Bronchial epithelial cell (primary cell): ENCODE measurements around the gene NISCH. TPM values are rescaled to one million over a fixed set of nuclear protein-coding genes. Genes with fewer than 3 reads are reported as not detected.
"Not testable (repeated sequence)": the region's sequence is repeated elsewhere in the genome, so short reads cannot be mapped to it uniquely, and the experiment has no call there.

Source experiments
- DNase-seq: peaks from one replicate; pipeline ENCODE4 v3.0.0-alpha.2; 2010; ENCODE audit warnings: low read depth
- FAIRE-seq: peaks from 2 replicates; lab custom pipeline; 2011; peaks lifted over from hg19 to GRCh38; lab: Jason Lieb, UNC
- H3K27me3 ChIP-seq: 2 replicates; pipeline ENCODE4 v1.5.1; 2011; ENCODE audit warnings: low read length; ENCODE audit not compliant: control insufficient read depth, insufficient read depth
- H3K36me3 ChIP-seq: 2 replicates; pipeline ENCODE4 v1.5.1; 2011; ENCODE audit warnings: low read length; ENCODE audit not compliant: control insufficient read depth, insufficient read depth
- H3K4me3 ChIP-seq: 2 replicates; pipeline ENCODE4 v1.5.1; 2011; ENCODE audit warnings: mild to moderate bottlenecking, low read depth, low read length, control low read depth
- CTCF ChIP-seq: IDR thresholded peaks from 2 replicates; pipeline ENCODE4 v1.5.1; 2011; ENCODE audit warnings: mild to moderate bottlenecking, moderate library complexity, low read length, control low read depth, inconsistent platforms; ENCODE audit not compliant: insufficient read depth, severe bottlenecking
- total RNA-seq: library from RNA; depleted of rRNA; stranded (reverse); fragments of >200 nt; gene quantifications from 2 replicates; pipeline ENCODE4 v1.2.1, GENCODE V29; 2014

NISCH gene
- total RNA-seq, 1 donor from 2014 or later, result 30.5 TPM

GRCh38 chr3:52524752-52525679 lies 69.6 kb downstream of the NISCH start:
- H3K4me3 ChIP-seq, result no peak overlapping the region
- DNase-seq (peak; percentile 68), FAIRE-seq (no peak)
- H3K27me3 ChIP-seq, result no peaks in the 10 kb centered on the region
- TF ChIP-seq CTCF, result no peak
- peaks cover 23% of the 10 kb centered on the region for H3K36me3 ChIP-seq

DNA sequence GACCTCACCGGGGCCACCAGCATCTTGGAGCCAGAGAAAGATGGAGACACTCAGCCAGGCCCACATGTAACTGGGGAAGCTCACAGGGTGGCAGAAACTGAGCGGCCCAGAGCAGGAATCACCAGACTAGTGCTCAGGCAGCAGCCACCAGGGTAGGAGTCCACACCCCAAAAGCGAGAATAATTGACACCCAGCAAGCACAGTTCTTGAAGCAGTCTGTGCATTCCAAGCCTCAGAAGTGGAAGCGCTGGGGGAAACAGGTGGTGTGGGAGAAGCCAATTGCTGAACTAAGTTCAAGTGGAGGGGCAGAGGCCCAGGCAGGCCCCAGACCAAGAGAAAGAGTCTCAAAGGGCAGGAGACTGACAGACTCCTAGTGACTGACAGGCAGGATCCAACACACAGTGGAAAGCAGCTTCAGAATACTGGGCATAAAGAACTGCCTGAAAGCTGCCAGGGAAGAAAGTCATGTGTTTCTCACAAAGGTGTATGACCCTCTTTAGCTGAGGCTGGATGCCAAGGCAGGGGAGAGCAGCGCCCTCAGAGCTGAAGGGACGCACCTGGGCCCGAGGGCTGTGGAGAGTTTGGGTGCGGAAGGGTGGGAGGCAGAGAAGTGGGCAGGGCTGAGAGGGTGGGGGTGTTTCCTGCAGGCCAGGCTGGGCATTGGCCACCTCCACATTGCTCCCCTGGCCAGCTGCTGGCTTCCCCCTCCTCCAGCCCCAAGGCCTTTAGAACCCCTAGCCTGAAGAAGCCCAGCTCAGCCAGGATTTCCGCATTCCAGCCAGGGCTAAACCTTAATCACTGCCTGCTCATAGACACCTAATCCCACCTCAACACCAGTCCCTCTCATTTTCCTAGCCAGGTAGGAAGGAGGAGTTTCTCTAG lies 70.5 kb downstream of the NISCH start:
- DNase-seq, result peak; percentile 95
- peak; percentile 73 for FAIRE-seq
- Histone ChIP-seq H3K36me3 (peaks cover 23% of the 10 kb centered on the region), H3K27me3 (no peaks in the 10 kb centered on the region), H3K4me3 (no peak overlapping the region)
- TF ChIP-seq CTCF, result no peak

DNA sequence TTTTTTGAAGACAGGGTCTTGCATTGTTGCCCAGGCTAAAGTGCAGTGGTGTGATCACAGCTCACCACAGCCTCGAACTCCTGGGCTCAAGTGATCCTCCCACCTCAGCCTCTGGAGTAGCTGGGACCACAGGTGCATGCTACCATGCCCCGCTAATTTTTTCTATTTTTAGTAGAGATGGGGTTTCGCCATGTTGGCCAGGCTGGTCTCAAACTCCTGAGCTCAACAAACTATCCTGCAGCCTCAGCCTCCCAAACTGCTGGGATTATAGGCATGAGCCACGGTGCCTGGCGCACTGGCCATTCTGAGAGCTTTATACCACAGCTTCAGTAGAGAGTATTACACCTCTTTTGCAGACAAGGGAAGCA lies 71.3 kb downstream of the NISCH start:
- H3K27me3 ChIP-seq, H3K4me3 ChIP-seq, DNase-seq, FAIRE-seq: not testable (repeated sequence)
- peaks cover 23% of the 10 kb centered on the region for H3K36me3 ChIP-seq

- H3K4me3 ChIP-seq, result no peak overlapping the region
- TF ChIP-seq CTCF, result no peak
- H3K36me3 ChIP-seq, result peaks cover 23% of the 10 kb centered on the region
- DNase-seq, result no peak
- no peaks in the 10 kb centered on the region for H3K27me3 ChIP-seq
- FAIRE-seq, result no peak
Measured at GRCh38 chr3:52527039-52527731, 71.8 kb downstream of the NISCH start.

DNA sequence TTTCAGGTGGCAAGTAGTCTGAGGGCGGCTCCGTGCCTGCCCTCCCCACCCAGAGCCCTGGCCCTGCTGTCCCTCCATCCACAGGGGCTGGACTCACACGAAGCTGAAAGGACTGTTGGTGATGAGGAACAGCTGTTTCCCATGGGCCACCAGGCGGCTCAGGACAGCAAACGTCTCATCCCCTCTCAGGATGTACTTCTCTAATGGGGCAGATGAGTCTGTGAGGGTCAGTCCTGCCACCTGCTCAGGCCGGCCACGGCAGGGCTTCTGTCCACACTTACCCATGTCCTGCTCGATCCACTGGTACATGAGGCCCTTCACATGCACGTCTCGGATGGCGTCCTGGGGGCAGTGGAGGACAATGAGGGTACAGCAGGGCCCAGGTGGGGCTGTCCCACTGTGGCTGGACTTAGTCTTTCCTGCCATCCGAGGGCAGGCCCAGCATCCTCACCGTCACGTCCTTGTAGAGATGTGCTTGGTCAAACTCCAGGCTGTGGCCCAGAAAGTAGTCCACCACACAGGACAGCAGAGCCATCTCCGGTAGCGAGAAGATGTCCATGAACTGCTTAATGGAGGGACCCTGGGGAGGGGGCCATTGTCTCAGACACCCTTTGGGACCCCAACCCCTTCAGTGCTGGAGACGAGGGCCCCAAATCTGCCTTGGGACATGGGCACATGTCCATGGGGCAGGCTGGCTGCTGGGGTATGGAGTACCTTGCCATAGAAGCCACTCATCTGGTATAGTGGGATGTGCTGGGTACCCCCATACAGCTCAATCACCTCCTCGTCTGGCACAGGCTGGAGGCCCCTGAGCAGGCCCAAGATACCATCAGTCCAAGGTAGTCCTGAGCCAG lies 72.6 kb downstream of the NISCH start:
- Histone ChIP-seq H3K36me3 (peaks cover 23% of the 10 kb centered on the region), H3K4me3 (no peak overlapping the region), H3K27me3 (no peaks in the 10 kb centered on the region)
- FAIRE-seq (no peak), DNase-seq (no peak)
- no peak for TF ChIP-seq CTCF
